NCI-H82 treated with DMSO at 0.1 percent for 48 hours (cell line): Measurements from ENCODE around the gene HP1BP3.
"Not testable (repeated sequence)": the region's sequence is repeated elsewhere in the genome, so short reads cannot be mapped to it uniquely, and the experiment has no call there.

Source experiments
- DNase-seq: peaks from one replicate; lab custom pipeline; 2025; ENCODE audit not compliant: unreplicated experiment; lab: John Stamatoyannopoulos, UW

HP1BP3 gene

GRCh38 chr1:20787029-20787839, at the start of gene HP1BP3:
Gene HP1BP3 (minus strand): TSS chr1:20787307. CDS start chr1:20780440, 6,867 bp downstream.
- peak; percentile 67 for DNase-seq

- DNase-seq = no peak
Observed at GRCh38 chr1:20836230-20836629, 49.1 kb upstream of the HP1BP3 start.

GRCh38 chr1:20834780-20835179, 47.7 kb upstream of the HP1BP3 start:
- DNase-seq = no peak

GRCh38 chr1:20834192-20834591, 47.1 kb upstream of the HP1BP3 start:
- DNase-seq = no peak

- no peak for DNase-seq
Observed at GRCh38 chr1:20830378-20830777, 43.3 kb upstream of the HP1BP3 start.

GRCh38 chr1:20829946-20830345, 42.8 kb upstream of the HP1BP3 start:
- DNase-seq = no peak

- no peak for DNase-seq
Observed at GRCh38 chr1:20829531-20829930, 42.4 kb upstream of the HP1BP3 start.

GRCh38 chr1:20823845-20824244, 36.7 kb upstream of the HP1BP3 start:
- no peak for DNase-seq

GRCh38 chr1:20821466-20821865, 34.4 kb upstream of the HP1BP3 start:
- DNase-seq = no peak

- no peak for DNase-seq
Observed at GRCh38 chr1:20819818-20820217, 32.7 kb upstream of the HP1BP3 start.

- no peak for DNase-seq
Observed at GRCh38 chr1:20814534-20814871, 27.4 kb upstream of the HP1BP3 start.

GRCh38 chr1:20811916-20812315, 24.8 kb upstream of the HP1BP3 start:
- no peak for DNase-seq

GRCh38 chr1:20793236-20793635, 6.1 kb upstream of the HP1BP3 start:
- DNase-seq = no peak

- no peak for DNase-seq
Observed at GRCh38 chr1:20792196-20792595, 5.1 kb upstream of the HP1BP3 start.

- no peak for DNase-seq
Observed at GRCh38 chr1:20790785-20791184, 3.7 kb upstream of the HP1BP3 start.

- not testable (repeated sequence) for DNase-seq
Observed at GRCh38 chr1:20789598-20789997, 2.5 kb upstream of the HP1BP3 start.

- DNase-seq = peak; percentile 67
Observed at GRCh38 chr1:20787840-20788795, 1.0 kb upstream of the HP1BP3 start.

GRCh38 chr1:20786253-20787028, 666 bp downstream of the HP1BP3 start:
- DNase-seq = peak; percentile 79

- no peak for DNase-seq
Observed at GRCh38 chr1:20785907-20786252, 1.2 kb downstream of the HP1BP3 start.

- no peak for DNase-seq
Observed at GRCh38 chr1:20775700-20776099, 11.4 kb downstream of the HP1BP3 start.

- DNase-seq = no peak
Observed at GRCh38 chr1:20771780-20772179, 15.3 kb downstream of the HP1BP3 start.
